Measurements from ENCODE around the gene INSL4. TPM values are rescaled to one million over a fixed set of nuclear protein-coding genes. Genes with fewer than 3 reads are reported as not detected.

The INSL4 gene
- 0.10 TPM in 1 of 2 replicates, not detected in the other for total RNA-seq

- no peak for DNase-seq (ENCODE audit: low spot score)
- peaks cover 16% of the 10 kb centered on the region for H3K27me3 Mint-ChIP-seq (ENCODE audit: insufficient read depth)
- H3K36me3 Mint-ChIP-seq (ENCODE audit: low read depth), result no peaks in the 10 kb centered on the region
- H3K27ac Mint-ChIP-seq, result no peak within 1 kb of the TSS
- H3K9me3 Mint-ChIP-seq, result no peaks in the 10 kb centered on the region
- no peaks in the 10 kb centered on the region for H3K4me1 Mint-ChIP-seq (ENCODE audit: low read depth)
- intact Hi-C loops (cut with micrococcal nuclease), result no loop called here
- H3K4me3 Mint-ChIP-seq, result no peak within 1 kb of the TSS
These were observed at the start of gene INSL4 for GRCh38 chr9:5231212-5231611. Gene INSL4, plus strand, starts transcription at chr9:5231419. Its CDS starts 105 bp downstream, at chr9:5231524.

GRCh38 chr9:5184776-5185175 lies 46.4 kb upstream of the INSL4 start:
- H3K36me3 Mint-ChIP-seq (ENCODE audit: low read depth), result no peaks in the 10 kb centered on the region
- H3K9me3 Mint-ChIP-seq, result peaks cover 10% of the 10 kb centered on the region
- H3K27ac Mint-ChIP-seq, result no peak overlapping the region
- DNase-seq (ENCODE audit: low spot score), result no peak
- intact Hi-C loops (cut with micrococcal nuclease), result no loop called here
- H3K27me3 Mint-ChIP-seq (ENCODE audit: insufficient read depth), result no peaks in the 10 kb centered on the region
- peaks cover 24% of the 10 kb centered on the region for H3K4me1 Mint-ChIP-seq (ENCODE audit: low read depth)
- no peak overlapping the region for H3K4me3 Mint-ChIP-seq

GRCh38 chr9:5185220-5185840 lies 45.9 kb upstream of the INSL4 start, which contains the start of gene INSL6:
Gene INSL6, minus strand, starts transcription at chr9:5185639. Its CDS starts 37 bp downstream, at chr9:5185602.
- DNase-seq (ENCODE audit: low spot score), result no peak
- intact Hi-C loops (cut with micrococcal nuclease), result no loop called here
- no peaks in the 10 kb centered on the region for H3K27me3 Mint-ChIP-seq (ENCODE audit: insufficient read depth)

GRCh38 chr9:5186416-5187169 lies 44.6 kb upstream of the INSL4 start:
- H3K27me3 Mint-ChIP-seq (ENCODE audit: insufficient read depth), result no peaks in the 10 kb centered on the region
- intact Hi-C loops (cut with micrococcal nuclease), result loop anchor here (1.0 kb wide), 5 partner anchors 239 to 424 kb away; partner anchors contain the start of gene PLGRKT
- H3K4me1 Mint-ChIP-seq (ENCODE audit: low read depth), result peaks cover 24% of the 10 kb centered on the region
- no peak overlapping the region for H3K4me3 Mint-ChIP-seq
- H3K9me3 Mint-ChIP-seq, result no peaks in the 10 kb centered on the region
- no peak overlapping the region for H3K27ac Mint-ChIP-seq
- no peaks in the 10 kb centered on the region for H3K36me3 Mint-ChIP-seq (ENCODE audit: low read depth)
- peak; percentile 46 for DNase-seq (ENCODE audit: low spot score)

More at GRCh38 chr9:5185220-5185840, 45.9 kb upstream of the INSL4 start, which contains the start of gene INSL6:
- no peak within 1 kb of the TSS for H3K4me3 Mint-ChIP-seq
- peaks cover 6% of the 10 kb centered on the region for H3K9me3 Mint-ChIP-seq
- no peaks in the 10 kb centered on the region for H3K36me3 Mint-ChIP-seq (ENCODE audit: low read depth)
- H3K27ac Mint-ChIP-seq, result no peak within 1 kb of the TSS
- peaks cover 24% of the 10 kb centered on the region for H3K4me1 Mint-ChIP-seq (ENCODE audit: low read depth)

- H3K9me3 Mint-ChIP-seq, result no peaks in the 10 kb centered on the region
- intact Hi-C loops (cut with micrococcal nuclease), result no loop called here
- H3K27ac Mint-ChIP-seq, result no peak overlapping the region
- H3K4me3 Mint-ChIP-seq, result no peak overlapping the region
- no peaks in the 10 kb centered on the region for H3K36me3 Mint-ChIP-seq (ENCODE audit: low read depth)
- peaks cover 21% of the 10 kb centered on the region for H3K4me1 Mint-ChIP-seq (ENCODE audit: low read depth)
- peaks cover 2% of the 10 kb centered on the region for H3K27me3 Mint-ChIP-seq (ENCODE audit: insufficient read depth)
- no peak for DNase-seq (ENCODE audit: low spot score)
These were observed 42.9 kb upstream of the INSL4 start for GRCh38 chr9:5188060-5188984.

- DNase-seq (ENCODE audit: low spot score), result no peak
- H3K9me3 Mint-ChIP-seq, result no peaks in the 10 kb centered on the region
- H3K36me3 Mint-ChIP-seq (ENCODE audit: low read depth), result no peaks in the 10 kb centered on the region
- peaks cover 4% of the 10 kb centered on the region for H3K4me1 Mint-ChIP-seq (ENCODE audit: low read depth)
- no peak overlapping the region for H3K27ac Mint-ChIP-seq
- H3K27me3 Mint-ChIP-seq (ENCODE audit: insufficient read depth), result peaks cover 19% of the 10 kb centered on the region
- no peak overlapping the region for H3K4me3 Mint-ChIP-seq
- intact Hi-C loops (cut with micrococcal nuclease), result no loop called here
These were observed 39.2 kb upstream of the INSL4 start for GRCh38 chr9:5191985-5192384.

- Mint-ChIP-seq H3K4me1 (ENCODE audit: low read depth) (no peaks in the 10 kb centered on the region), H3K27me3 (ENCODE audit: insufficient read depth) (peaks cover 19% of the 10 kb centered on the region), H3K27ac (no peak overlapping the region), H3K4me3 (no peak overlapping the region), H3K36me3 (ENCODE audit: low read depth) (no peaks in the 10 kb centered on the region), H3K9me3 (peaks cover 3% of the 10 kb centered on the region)
- intact Hi-C loops (cut with micrococcal nuclease), result no loop called here
- DNase-seq (ENCODE audit: low spot score), result no peak
These were observed 37.9 kb upstream of the INSL4 start for GRCh38 chr9:5193345-5193744.

- Mint-ChIP-seq H3K4me1 (ENCODE audit: low read depth) (no peaks in the 10 kb centered on the region), H3K27me3 (ENCODE audit: insufficient read depth) (peaks cover 24% of the 10 kb centered on the region), H3K27ac (no peak overlapping the region), H3K9me3 (peaks cover 3% of the 10 kb centered on the region), H3K4me3 (no peak overlapping the region), H3K36me3 (ENCODE audit: low read depth) (no peaks in the 10 kb centered on the region)
- no peak for DNase-seq (ENCODE audit: low spot score)
- intact Hi-C loops (cut with micrococcal nuclease), result no loop called here
These were observed 35.8 kb upstream of the INSL4 start for GRCh38 chr9:5195463-5195862.

- peaks cover 9% of the 10 kb centered on the region for H3K4me1 Mint-ChIP-seq (ENCODE audit: low read depth)
- H3K9me3 Mint-ChIP-seq, result peaks cover 5% of the 10 kb centered on the region
- H3K4me3 Mint-ChIP-seq, result no peak overlapping the region
- no peaks in the 10 kb centered on the region for H3K36me3 Mint-ChIP-seq (ENCODE audit: low read depth)
- H3K27me3 Mint-ChIP-seq (ENCODE audit: insufficient read depth), result peaks cover 4% of the 10 kb centered on the region
- no peak overlapping the region for H3K27ac Mint-ChIP-seq
- DNase-seq (ENCODE audit: low spot score), result no peak
- intact Hi-C loops (cut with micrococcal nuclease), result no loop called here
These were observed 26.1 kb upstream of the INSL4 start for GRCh38 chr9:5205071-5205470.

GRCh38 chr9:5230554-5230953 lies 665 bp upstream of the INSL4 start:
- Mint-ChIP-seq H3K27me3 (ENCODE audit: insufficient read depth) (peaks cover 16% of the 10 kb centered on the region), H3K36me3 (ENCODE audit: low read depth) (no peaks in the 10 kb centered on the region), H3K9me3 (no peaks in the 10 kb centered on the region), H3K4me3 (no peak overlapping the region), H3K27ac (no peak overlapping the region), H3K4me1 (ENCODE audit: low read depth) (no peaks in the 10 kb centered on the region)
- intact Hi-C loops (cut with micrococcal nuclease), result no loop called here
- no peak for DNase-seq (ENCODE audit: low spot score)

- H3K27ac Mint-ChIP-seq, result no peak overlapping the region
- no peaks in the 10 kb centered on the region for H3K36me3 Mint-ChIP-seq (ENCODE audit: low read depth)
- H3K4me3 Mint-ChIP-seq, result no peak overlapping the region
- H3K9me3 Mint-ChIP-seq, result no peaks in the 10 kb centered on the region
- intact Hi-C loops (cut with micrococcal nuclease), result loop anchor here (2.0 kb wide), 1 partner anchor 501 kb away; no protein-coding TSS in a partner anchor
- no peak for DNase-seq (ENCODE audit: low spot score)
- H3K4me1 Mint-ChIP-seq (ENCODE audit: low read depth), result no peaks in the 10 kb centered on the region
- H3K27me3 Mint-ChIP-seq (ENCODE audit: insufficient read depth), result no peaks in the 10 kb centered on the region
These were observed 32.4 kb downstream of the INSL4 start for GRCh38 chr9:5263351-5264218.

- intact Hi-C loops (cut with micrococcal nuclease), result no loop called here
- Mint-ChIP-seq H3K27me3 (ENCODE audit: insufficient read depth) (no peaks in the 10 kb centered on the region), H3K4me1 (ENCODE audit: low read depth) (no peaks in the 10 kb centered on the region), H3K27ac (no peak overlapping the region), H3K9me3 (no peaks in the 10 kb centered on the region), H3K36me3 (ENCODE audit: low read depth) (no peaks in the 10 kb centered on the region), H3K4me3 (no peak overlapping the region)
- DNase-seq (ENCODE audit: low spot score), result no peak
These were observed 33.0 kb downstream of the INSL4 start for GRCh38 chr9:5264219-5264595.
